CD14-positive monocyte (primary cell): Measurements from ENCODE around the gene WWOX. TPM values are rescaled to one million over a fixed set of nuclear protein-coding genes. Genes with fewer than 3 reads are reported as not detected.

ENCODE experiments used
- DNase-seq, 3 donors: peaks; one replicate each; pipeline ENCODE4 v3.0.0-alpha.2; 2011 to 2022
- H2AFZ ChIP-seq: 2 replicates; pipeline ENCODE4 v1.6.0; 2012; ENCODE audit warnings: mild to moderate bottlenecking, low read depth, low read length, inconsistent platforms; ENCODE audit not compliant: insufficient read depth, poor library complexity, severe bottlenecking
- H3K27ac ChIP-seq, 2 donors: 1 replicate in 1 of 2; 2 replicates in 1 of 2; pipeline ENCODE4 v1.5.1; 2012 to 2013; ENCODE audit warnings: low read length in 2 of 2, control low read depth in 1 of 2, inconsistent platforms in 1 of 2, low read depth in 1 of 2, mild to moderate bottlenecking in 1 of 2
- H3K27me3 ChIP-seq, 2 donors: one replicate each; pipeline versions ENCODE4 v1.6.0 to v1.6.1; 2011 to 2013; ENCODE audit warnings: low read length in 2 of 2; ENCODE audit not compliant: control insufficient read depth in 2 of 2, insufficient read depth in 2 of 2
- H3K36me3 ChIP-seq, 2 donors: replicated peaks in 1 of 2; 1 replicate in 1 of 2; 2 replicates in 1 of 2; pipeline versions ENCODE4 v1.5.1 to v1.6.1; 2012 to 2013; ENCODE audit warnings: low read length in 2 of 2, control low read depth in 1 of 2, inconsistent platforms in 1 of 2, mild to moderate bottlenecking in 1 of 2; ENCODE audit not compliant: insufficient read depth in 2 of 2, control insufficient read depth in 1 of 2
- H3K4me1 ChIP-seq, 2 donors: 1 replicate in 1 of 2; 2 replicates in 1 of 2; pipeline versions ENCODE4 v1.5.1 to v1.6.1; 2012 to 2013; ENCODE audit warnings: low read length in 2 of 2, control low read depth in 1 of 2, inconsistent platforms in 1 of 2, mild to moderate bottlenecking in 1 of 2, moderate library complexity in 1 of 2; ENCODE audit not compliant: insufficient read depth in 2 of 2, control insufficient read depth in 1 of 2
- H3K4me2 ChIP-seq: replicated peaks from 2 replicates; pipeline ENCODE3; 2012; ENCODE audit warnings: low read length, moderate library complexity, mild to moderate bottlenecking; ENCODE audit not compliant: poor library complexity, severe bottlenecking; ENCODE audit errors: extremely low read depth
- H3K4me3 ChIP-seq, 3 experiments: fragments of 200-600 bp in 1 of 3; sonication (generic) in 1 of 3; replicated peaks in 1 of 3; 1 replicate in 2 of 3; 2 replicates in 1 of 3; pipeline ENCODE4 v1.5.1; 2011 to 2013; ENCODE audit warnings: low read length in 3 of 3, mild to moderate bottlenecking in 3 of 3, control low read depth in 2 of 3, low read depth in 2 of 3, inconsistent platforms in 1 of 3, moderate library complexity in 1 of 3
- H3K79me2 ChIP-seq: 2 replicates; pipeline ENCODE4 v1.6.0; 2012; ENCODE audit warnings: mild to moderate bottlenecking, control low read depth, inconsistent platforms, low read length, moderate library complexity; ENCODE audit not compliant: insufficient read depth
- H3K9ac ChIP-seq: 2 replicates; pipeline ENCODE4 v1.6.0; 2017; ENCODE audit warnings: low read length, mild to moderate bottlenecking; ENCODE audit not compliant: insufficient read depth, poor library complexity, severe bottlenecking
- H3K9me3 ChIP-seq, 2 donors: replicated peaks in 1 of 2; 1 replicate in 1 of 2; 2 replicates in 1 of 2; pipeline versions ENCODE4 v1.5.1 to v1.6.1; 2012 to 2013; ENCODE audit warnings: low read length in 2 of 2, control low read depth in 1 of 2; ENCODE audit not compliant: control insufficient read depth in 1 of 2, insufficient read depth in 1 of 2
- H4K20me1 ChIP-seq: 2 replicates; pipeline ENCODE4 v1.6.0; 2012; ENCODE audit warnings: mild to moderate bottlenecking, low read length, control low read depth, moderate library complexity; ENCODE audit not compliant: insufficient read depth
- H3K27ac Mint-ChIP-seq, 7 donors: one replicate each; pipeline ENCODE4 v1.8.0; 2020; ENCODE audit warnings: mild to moderate bottlenecking in 7 of 7, mixed read lengths in 7 of 7, moderate library complexity in 6 of 7, inconsistent platforms in 2 of 7
- H3K27me3 Mint-ChIP-seq, 3 donors: one replicate each; pipeline ENCODE4 v1.8.0; 2021 to 2022; ENCODE audit warnings: low read depth in 3 of 3, mild to moderate bottlenecking in 3 of 3, mixed read lengths in 3 of 3, moderate library complexity in 3 of 3, inconsistent platforms in 1 of 3
- H3K36me3 Mint-ChIP-seq, 2 donors: one replicate each; pipeline ENCODE4 v1.8.0; 2020; ENCODE audit warnings: mixed read lengths in 2 of 2, inconsistent platforms in 1 of 2, mild to moderate bottlenecking in 1 of 2
- H3K4me1 Mint-ChIP-seq: one replicate; pipeline ENCODE4 v1.8.0; 2020; ENCODE audit warnings: mild to moderate bottlenecking, mixed read lengths
- H3K4me3 Mint-ChIP-seq, 2 donors: one replicate each; pipeline ENCODE4 v1.8.0; 2020; ENCODE audit warnings: mild to moderate bottlenecking in 2 of 2, mixed read lengths in 2 of 2, moderate library complexity in 1 of 2
- H3K9me3 Mint-ChIP-seq, 7 donors: one replicate each; pipeline ENCODE4 v1.8.0; 2020 to 2022; ENCODE audit warnings: mixed read lengths in 7 of 7, mild to moderate bottlenecking in 6 of 7, moderate library complexity in 6 of 7, inconsistent platforms in 2 of 7
- WGBS: methylation state at CpG from one replicate; pipeline ENCODE4 v1.1.5; 2013; ENCODE audit warnings: missing lambda C conversion rate; ENCODE audit not compliant: insufficient coverage; 5-methylcytosine and 5-hydroxymethylcytosine counted together
- intact Hi-C, 2 donors: fragments of 100-400 bp; cut with micrococcal nuclease; formaldehyde crosslinking; loops; one replicate each; pipeline versions ENCODE4 v1.15.0 to v1.15.1; 2023
- polyA plus RNA-seq, 3 donors: library from polyadenylated mRNA; depleted of rRNA in 1 of 3; unstranded in 2 of 3; stranded (reverse) in 1 of 3; fragments of 300-500 nt in 2 of 3; fragments of >200 nt in 1 of 3; fragmentation: Illumina TruSeq in 2 of 3; gene quantifications; 1 replicate in 2 of 3; 2 replicates in 1 of 3; pipeline ENCODE4 v1.2.3, GENCODE V29; 2012 to 2021
- TF ChIP-seq, protein P1 (sequence below): fragments of 200-600 bp; IDR thresholded peaks from one replicate; pipeline ENCODE4 v1.8.0; 2022; ENCODE audit warnings: antibody characterized with exemption, mild to moderate bottlenecking

Gene WWOX
- polyA plus RNA-seq, 3 donors = 4.0 to 7.0 (median 6.3) TPM

DNA sequence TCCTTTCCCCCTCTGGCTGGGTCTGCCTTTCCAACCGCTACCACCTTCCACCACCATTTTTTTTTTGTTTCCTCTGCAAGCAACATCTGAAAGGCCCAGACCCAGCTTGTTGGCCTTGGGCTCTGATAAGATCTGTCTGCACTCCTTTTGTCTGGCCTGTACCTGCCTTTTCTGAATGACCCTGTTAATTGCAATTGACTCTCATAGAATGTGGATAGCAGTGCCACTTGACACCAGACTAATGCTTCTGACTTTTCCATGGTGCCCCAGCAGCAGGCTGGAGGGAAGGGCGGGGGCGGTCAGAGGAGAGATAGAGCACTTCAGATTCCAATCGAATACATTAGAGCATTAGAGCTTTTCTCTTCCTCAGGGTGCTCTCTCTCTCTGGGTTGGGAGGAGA lies 538.9 kb downstream of the WWOX start:
- H3K27me3 Mint-ChIP-seq = peaks cover 12 to 14% (median 13%) of the 10 kb centered on the region in 3 donors
- H3K27ac Mint-ChIP-seq = no peak overlapping the region

DNA sequence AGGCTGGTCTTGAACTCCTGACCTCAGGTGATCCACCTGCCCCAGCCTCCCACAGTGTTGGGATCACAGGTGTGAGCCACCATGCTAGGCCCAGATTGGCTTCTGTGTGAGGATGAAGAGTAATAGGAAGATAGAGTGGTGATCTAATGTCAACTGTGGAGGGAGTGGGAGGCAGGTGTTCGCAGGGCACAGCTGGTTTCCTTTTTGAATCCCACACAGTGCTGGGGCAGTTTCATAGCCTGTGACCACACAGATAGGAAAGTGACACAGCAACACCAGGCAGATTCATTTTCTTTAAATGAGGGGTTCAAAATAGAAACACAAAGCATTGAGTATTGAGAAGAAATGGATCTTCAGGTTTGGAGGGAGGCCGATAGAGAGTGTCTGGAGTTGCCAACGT lies 540.3 kb downstream of the WWOX start:
- peaks cover 0 to 4% (median 2%) of the 10 kb centered on the region in 7 donors for H3K9me3 Mint-ChIP-seq
- TF ChIP-seq, protein P1, sequence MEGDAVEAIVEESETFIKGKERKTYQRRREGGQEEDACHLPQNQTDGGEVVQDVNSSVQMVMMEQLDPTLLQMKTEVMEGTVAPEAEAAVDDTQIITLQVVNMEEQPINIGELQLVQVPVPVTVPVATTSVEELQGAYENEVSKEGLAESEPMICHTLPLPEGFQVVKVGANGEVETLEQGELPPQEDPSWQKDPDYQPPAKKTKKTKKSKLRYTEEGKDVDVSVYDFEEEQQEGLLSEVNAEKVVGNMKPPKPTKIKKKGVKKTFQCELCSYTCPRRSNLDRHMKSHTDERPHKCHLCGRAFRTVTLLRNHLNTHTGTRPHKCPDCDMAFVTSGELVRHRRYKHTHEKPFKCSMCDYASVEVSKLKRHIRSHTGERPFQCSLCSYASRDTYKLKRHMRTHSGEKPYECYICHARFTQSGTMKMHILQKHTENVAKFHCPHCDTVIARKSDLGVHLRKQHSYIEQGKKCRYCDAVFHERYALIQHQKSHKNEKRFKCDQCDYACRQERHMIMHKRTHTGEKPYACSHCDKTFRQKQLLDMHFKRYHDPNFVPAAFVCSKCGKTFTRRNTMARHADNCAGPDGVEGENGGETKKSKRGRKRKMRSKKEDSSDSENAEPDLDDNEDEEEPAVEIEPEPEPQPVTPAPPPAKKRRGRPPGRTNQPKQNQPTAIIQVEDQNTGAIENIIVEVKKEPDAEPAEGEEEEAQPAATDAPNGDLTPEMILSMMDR = no peak
- peaks cover 10 to 14% (median 12%) of the 10 kb centered on the region in 3 donors for H3K27me3 Mint-ChIP-seq
- no peak overlapping the region for H3K4me3 ChIP-seq
- H3K9me3 ChIP-seq = peaks cover 0 to 4% of the 10 kb centered on the region in 2 donors
- intact Hi-C loops = no loop called here
- DNase-seq = no peak
- H3K27ac Mint-ChIP-seq = no peak overlapping the region
- H3K4me2 ChIP-seq = no peak overlapping the region
- no peak overlapping the region for H3K27ac ChIP-seq
- no peaks in the 10 kb centered on the region for H3K4me1 Mint-ChIP-seq
- H3K36me3 Mint-ChIP-seq = no peaks in the 10 kb centered on the region
- no peaks in the 10 kb centered on the region for H3K4me1 ChIP-seq
- WGBS = 33% methylated on average over 1 of the region's 3 CpGs
- H3K36me3 ChIP-seq = no peaks in the 10 kb centered on the region
- H3K4me3 Mint-ChIP-seq = no peak overlapping the region
- no peak overlapping the region for H2AFZ ChIP-seq
- no peak overlapping the region for H3K9ac ChIP-seq
- no peaks in the 10 kb centered on the region for H3K79me2 ChIP-seq
- H3K27me3 ChIP-seq = peaks cover 0 to 11% of the 10 kb centered on the region in 2 donors
- no peaks in the 10 kb centered on the region for H4K20me1 ChIP-seq

More for the DNA sequence above, 538.9 kb downstream of the WWOX start:
- WGBS = 100% methylated on average over 1 of the region's 4 CpGs
- DNase-seq = no peak
- Histone ChIP-seq H4K20me1 (no peaks in the 10 kb centered on the region), H3K9me3 (peaks cover 0 to 10% of the 10 kb centered on the region in 2 donors), H3K9ac (no peak overlapping the region), H3K27me3 (peaks cover 0 to 11% of the 10 kb centered on the region in 2 donors), H3K4me2 (no peak overlapping the region), H3K4me1 (no peaks in the 10 kb centered on the region), H3K79me2 (no peaks in the 10 kb centered on the region), H2AFZ (no peak overlapping the region), H3K36me3 (no peaks in the 10 kb centered on the region), H3K4me3 (no peak overlapping the region), H3K27ac (no peak overlapping the region)
- H3K36me3 Mint-ChIP-seq = no peaks in the 10 kb centered on the region
- H3K4me1 Mint-ChIP-seq = no peaks in the 10 kb centered on the region
- no peak overlapping the region for H3K4me3 Mint-ChIP-seq
- intact Hi-C loops = no loop called here
- H3K9me3 Mint-ChIP-seq = peaks cover 3 to 8% (median 6%) of the 10 kb centered on the region in 7 donors
- TF ChIP-seq, protein P1 = no peak
